C4-2B (cell line): ENCODE results near the gene ADISSP.

Experiments
- CTCF ChIP-seq: fragments of 450-650 bp; conservative IDR thresholded peaks from 2 replicates; pipeline ENCODE4 v1.5.1; 2017; ENCODE audit warnings: mild to moderate bottlenecking
- ZFX ChIP-seq: fragments of 450-650 bp; IDR thresholded peaks from 2 replicates; pipeline ENCODE4 v1.6.1; 2017

GRCh38 chr20:3803289-3803688 lies 35.7 kb upstream of the ADISSP start:
- TF ChIP-seq CTCF (no peak), ZFX (no peak)
